Measurements from ENCODE around the gene AKAP13. TPM values are rescaled to one million over a fixed set of nuclear protein-coding genes. Genes with fewer than 3 reads are reported as not detected.
A peak's percentile ranks its signal among the peaks of the same experiment; 100 is the strongest.

The AKAP13 gene
- total RNA-seq, 1 experiment from 2014 or later: 47.3 TPM

GRCh38 chr15:85771781-85772445 lies 391.5 kb downstream of the AKAP13 start:
- H3K4me2 ChIP-seq (ENCODE audit: insufficient read depth, insufficient read length, low read length): no peak overlapping the region
- no peak overlapping the region for H4K91ac ChIP-seq (ENCODE audit: insufficient read length, low read depth, low read length)
- no peak overlapping the region for H2BK12ac ChIP-seq (ENCODE audit: insufficient read length, low read depth, low read length)
- peak overlapping the region in 2 of 3 experiments; percentile 29 to 85; a peak in 3 of 7 replicates for H3K27ac Mint-ChIP-seq
- H3K23ac ChIP-seq (ENCODE audit: insufficient read length, low read depth, low read length): no peak overlapping the region
- H3K9me3 ChIP-seq (ENCODE audit: control insufficient read depth, low read depth, low read length): no peaks in the 10 kb centered on the region
- H3K79me2 ChIP-seq (ENCODE audit: insufficient read depth, low read length): peaks cover 17% of the 10 kb centered on the region; the same call in 1 of the 2 replicates
- H3K4me1 Mint-ChIP-seq: peaks cover 15 to 24% of the 10 kb centered on the region in 2 experiments
- no peak overlapping the region for H3K27ac ChIP-seq (ENCODE audit: insufficient read length, low read depth, low read length)
- H3T11ph ChIP-seq (ENCODE audit: low read length): no peak overlapping the region
- no peak overlapping the region for H3K4ac ChIP-seq (ENCODE audit: low read depth, low read length)
- no peak overlapping the region for H2BK20ac ChIP-seq (ENCODE audit: low read depth, low read length, poor library complexity, severe bottlenecking)
- H3K27me3 Mint-ChIP-seq (ENCODE audit: low read depth): no peaks in the 10 kb centered on the region
- no peak overlapping the region for H2AK5ac ChIP-seq (ENCODE audit: insufficient read length, low read length)
- no peak overlapping the region for H3K9ac ChIP-seq (ENCODE audit: extremely low read depth, insufficient read length, low read length)
- no peaks in the 10 kb centered on the region for H3K4me1 ChIP-seq (ENCODE audit: insufficient read depth, low read length)
- no peak overlapping the region for H3K4me3 Mint-ChIP-seq
- H3K18ac ChIP-seq (ENCODE audit: insufficient read length, low read depth, low read length): no peak overlapping the region
- no peak overlapping the region for H4K5ac ChIP-seq (ENCODE audit: insufficient read length, low read depth, low read length)
- TF ChIP-seq, protein P1, sequence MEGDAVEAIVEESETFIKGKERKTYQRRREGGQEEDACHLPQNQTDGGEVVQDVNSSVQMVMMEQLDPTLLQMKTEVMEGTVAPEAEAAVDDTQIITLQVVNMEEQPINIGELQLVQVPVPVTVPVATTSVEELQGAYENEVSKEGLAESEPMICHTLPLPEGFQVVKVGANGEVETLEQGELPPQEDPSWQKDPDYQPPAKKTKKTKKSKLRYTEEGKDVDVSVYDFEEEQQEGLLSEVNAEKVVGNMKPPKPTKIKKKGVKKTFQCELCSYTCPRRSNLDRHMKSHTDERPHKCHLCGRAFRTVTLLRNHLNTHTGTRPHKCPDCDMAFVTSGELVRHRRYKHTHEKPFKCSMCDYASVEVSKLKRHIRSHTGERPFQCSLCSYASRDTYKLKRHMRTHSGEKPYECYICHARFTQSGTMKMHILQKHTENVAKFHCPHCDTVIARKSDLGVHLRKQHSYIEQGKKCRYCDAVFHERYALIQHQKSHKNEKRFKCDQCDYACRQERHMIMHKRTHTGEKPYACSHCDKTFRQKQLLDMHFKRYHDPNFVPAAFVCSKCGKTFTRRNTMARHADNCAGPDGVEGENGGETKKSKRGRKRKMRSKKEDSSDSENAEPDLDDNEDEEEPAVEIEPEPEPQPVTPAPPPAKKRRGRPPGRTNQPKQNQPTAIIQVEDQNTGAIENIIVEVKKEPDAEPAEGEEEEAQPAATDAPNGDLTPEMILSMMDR (conservative IDR thresholded peaks at IDR 0.05): no peak
- no peak overlapping the region for H2BK15ac ChIP-seq (ENCODE audit: low read depth, low read length)
- no peak overlapping the region for H2AFZ ChIP-seq (ENCODE audit: low read length)
- no peaks in the 10 kb centered on the region for H3K9me3 Mint-ChIP-seq
- no peak for DNase-seq
- H3K27me3 ChIP-seq (ENCODE audit: insufficient read depth, low read length): no peaks in the 10 kb centered on the region
- H3K56ac ChIP-seq (ENCODE audit: insufficient read length, low read depth, low read length): no peak overlapping the region
- peaks cover 19% of the 10 kb centered on the region for H3K79me1 ChIP-seq (ENCODE audit: insufficient read depth, low read depth, low read length, poor library complexity, severe bottlenecking)
- no peak overlapping the region for H2BK5ac ChIP-seq (ENCODE audit: insufficient read length, low read length)
- H3K23me2 ChIP-seq (ENCODE audit: insufficient read length, low read depth, low read length, poor library complexity, severe bottlenecking): no peaks in the 10 kb centered on the region
- no CpG with 5 or more reads among the region's 13 CpGs for WGBS (ENCODE audit: extremely low coverage, insufficient read length, low lambda C conversion rate)
- H3K14ac ChIP-seq (ENCODE audit: insufficient read depth, low read length): 0 out of 2 replicates have a peak overlapping the region, but pooled peaks have one; percentile 39
- no peaks in the 10 kb centered on the region for H4K20me1 ChIP-seq (ENCODE audit: control insufficient read depth, insufficient read depth, insufficient read length)
- H2BK120ac ChIP-seq (ENCODE audit: low read depth, low read length, poor library complexity, severe bottlenecking): no peak overlapping the region
- peaks cover 21 to 25% (median 23%) of the 10 kb centered on the region in 3 experiments; a peak in 6 of 7 replicates for H3K36me3 Mint-ChIP-seq (ENCODE audit: insufficient read depth in 1 of 3, low read depth in 3 of 3)
- no peak overlapping the region for H4K8ac ChIP-seq (replicated peaks; ENCODE audit: insufficient read length, low read depth, low read length)
